Activated B cell treated with CpG ODN at 0.5 μM for 24 hours (primary cell): ENCODE results near the gene SPRED2. TPM values are rescaled to one million over a fixed set of nuclear protein-coding genes. Genes with fewer than 3 reads are reported as not detected.
A peak's percentile ranks its signal among the peaks of the same experiment; 100 is the strongest.

Experiments used
- ATAC-seq: fragments of 200-7000 bp; cut with Tn5 transposase; one replicate; pipeline ENCODE4 v1.10.0; 2021; ENCODE audit warnings: low read depth, mild to moderate bottlenecking, moderate library complexity
- CTCF ChIA-PET: fragments of 350-600 bp; sonication (Branson Sonifier 250); formaldehyde crosslinking; loops from one replicate; lab custom pipeline; 2021; ENCODE audit warnings: antibody characterized with exemption; lab: Charles Lee
- POLR2A ChIA-PET: fragments of 350-600 bp; sonication (Branson Sonifier 250); formaldehyde crosslinking; loops from one replicate; lab custom pipeline; 2021; ENCODE audit warnings: antibody characterized with exemption; lab: Charles Lee
- DNase-seq: peaks from one replicate; pipeline ENCODE4 v3.0.0; 2022
- H3K27ac Mint-ChIP-seq: one replicate; pipeline ENCODE4 v1.8.0; 2020; ENCODE audit warnings: mixed read lengths
- H3K27me3 Mint-ChIP-seq: one replicate; pipeline ENCODE4 v1.8.0; 2021; ENCODE audit warnings: mixed read lengths
- H3K36me3 Mint-ChIP-seq: one replicate; pipeline ENCODE4 v1.8.0; 2021; ENCODE audit warnings: low read depth, mixed read lengths
- H3K4me1 Mint-ChIP-seq: one replicate; pipeline ENCODE4 v1.8.0; 2021; ENCODE audit warnings: mixed read lengths
- H3K4me3 Mint-ChIP-seq: one replicate; pipeline ENCODE4 v1.8.0; 2020; ENCODE audit warnings: mild to moderate bottlenecking, mixed read lengths
- H3K9me3 Mint-ChIP-seq: one replicate; pipeline ENCODE4 v1.8.0; 2020; ENCODE audit warnings: mixed read lengths
- CTCF ChIP-seq: fragments of 200-600 bp; IDR thresholded peaks from one replicate; pipeline ENCODE4 v1.8.0; 2022; ENCODE audit warnings: antibody characterized with exemption, mild to moderate bottlenecking
- intact Hi-C: fragments of 100-400 bp; cut with micrococcal nuclease; formaldehyde crosslinking; loops from one replicate; pipeline ENCODE4 v1.15.1; 2024
- total RNA-seq: library from RNA; stranded (reverse); gene quantifications from 2 replicates; pipeline ENCODE4 v1.2.3, GENCODE V29; 2022

The SPRED2 gene
- total RNA-seq, 1 donor from 2014 or later = 2.5 TPM

GRCh38 chr2:65311049-65311448 lies 121.3 kb downstream of the SPRED2 start:
- ChIA-PET POLR2A (no interaction called here), CTCF (no interaction called here)
- H3K4me1 Mint-ChIP-seq = no peaks in the 10 kb centered on the region
- no peaks in the 10 kb centered on the region for H3K9me3 Mint-ChIP-seq
- H3K27me3 Mint-ChIP-seq = peaks cover 4% of the 10 kb centered on the region
- intact Hi-C loops = no loop called here
- H3K36me3 Mint-ChIP-seq = peaks cover 7% of the 10 kb centered on the region
- H3K4me3 Mint-ChIP-seq = no peak overlapping the region
- no peak for DNase-seq
- no peak for TF ChIP-seq CTCF
- ATAC-seq = no peak
- H3K27ac Mint-ChIP-seq = no peak overlapping the region

GRCh38 chr2:65309699-65310098 lies 122.7 kb downstream of the SPRED2 start:
- TF ChIP-seq CTCF = no peak
- Mint-ChIP-seq H3K9me3 (no peaks in the 10 kb centered on the region), H3K27me3 (peaks cover 7% of the 10 kb centered on the region), H3K36me3 (peaks cover 7% of the 10 kb centered on the region), H3K4me1 (no peaks in the 10 kb centered on the region), H3K4me3 (no peak overlapping the region), H3K27ac (no peak overlapping the region)
- ChIA-PET POLR2A (interaction anchor here (0.6 kb wide), 1 partner anchor 1735 kb away, joined by 4 read pairs; no protein-coding TSS in a partner anchor), CTCF (no interaction called here)
- intact Hi-C loops = no loop called here
- DNase-seq (no peak), ATAC-seq (no peak)

DNA sequence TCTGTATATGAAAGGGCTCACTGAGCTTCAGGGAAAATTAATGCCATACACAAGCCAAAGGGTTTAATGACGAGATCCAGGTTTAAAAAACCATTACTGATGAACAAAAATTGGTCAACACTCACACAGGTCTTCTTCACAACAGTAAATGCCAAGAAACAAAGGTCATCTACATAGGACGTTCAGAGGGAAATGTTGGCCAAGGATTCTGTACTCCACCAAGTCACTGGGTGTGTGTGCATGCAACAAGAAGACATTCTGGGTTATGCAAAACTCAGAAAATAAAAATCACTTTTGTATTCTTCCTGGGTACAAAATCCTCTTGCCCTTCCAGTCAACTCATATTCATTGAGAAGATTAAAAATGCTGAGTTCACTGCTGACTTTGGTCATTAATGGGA lies 126.5 kb downstream of the SPRED2 start:
- ChIA-PET POLR2A (no interaction called here), CTCF (no interaction called here)
- intact Hi-C loops = no loop called here
- Mint-ChIP-seq H3K27me3 (peaks cover 7% of the 10 kb centered on the region), H3K4me1 (peaks cover 16% of the 10 kb centered on the region), H3K9me3 (no peaks in the 10 kb centered on the region), H3K27ac (no peak overlapping the region), H3K4me3 (no peak overlapping the region), H3K36me3 (no peaks in the 10 kb centered on the region)
- TF ChIP-seq CTCF = no peak
- ATAC-seq = no peak
- DNase-seq = no peak

DNA sequence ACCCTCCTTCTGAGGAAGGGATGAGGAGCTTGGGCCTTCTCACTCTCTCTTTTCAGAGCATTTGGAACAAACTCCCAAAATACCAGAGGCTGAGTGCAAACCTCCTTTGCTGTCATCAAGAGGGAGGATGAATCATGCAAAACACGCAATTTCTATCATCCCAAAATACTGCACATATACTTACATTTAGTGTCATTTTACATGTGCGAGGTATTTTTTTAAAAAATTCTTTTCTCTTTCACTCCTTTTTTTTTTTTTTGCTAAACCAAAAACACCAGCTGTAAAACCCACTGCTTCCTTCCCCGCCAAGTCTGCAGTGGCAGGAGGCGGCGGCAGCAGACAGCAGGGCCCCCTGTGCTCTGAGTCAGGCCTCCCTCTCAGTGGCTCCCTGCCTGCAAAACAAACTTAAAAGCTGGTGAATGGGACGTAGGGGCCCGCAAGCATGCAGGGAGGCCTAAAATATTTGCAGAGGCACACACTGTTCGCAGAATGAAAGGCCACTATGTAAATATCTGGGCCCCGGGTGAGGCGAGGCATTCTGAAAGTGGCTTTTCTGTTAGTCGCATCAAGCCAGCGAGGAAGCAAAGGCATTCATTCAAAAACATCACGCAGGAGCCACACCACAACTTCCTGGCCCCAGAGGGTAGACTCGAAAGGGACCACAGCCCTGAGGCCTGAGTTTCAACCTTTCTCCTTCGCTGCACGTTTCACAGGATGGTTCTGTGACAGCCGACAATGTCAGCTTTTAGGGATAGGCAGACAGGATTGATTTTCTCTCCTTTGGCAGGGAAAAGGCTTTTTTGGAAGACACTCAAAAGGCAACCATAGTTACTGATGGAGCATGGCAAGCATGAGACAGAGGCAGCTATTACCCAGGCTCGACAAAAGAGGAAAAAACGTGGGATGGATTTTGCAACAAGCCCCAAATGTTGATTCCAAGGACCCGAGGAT lies 131.4 kb downstream of the SPRED2 start:
- peak; percentile 72 for ATAC-seq
- Mint-ChIP-seq H3K36me3 (no peaks in the 10 kb centered on the region), H3K4me1 (peaks cover 28% of the 10 kb centered on the region)

More for the DNA sequence above, 131.4 kb downstream of the SPRED2 start:
- TF ChIP-seq CTCF = no peak
- Mint-ChIP-seq H3K9me3 (no peaks in the 10 kb centered on the region), H3K4me3 (peak overlapping the region; percentile 66), H3K27ac (peak overlapping the region; percentile 24), H3K27me3 (peaks cover 5% of the 10 kb centered on the region)
- intact Hi-C loops = no loop called here
- peak; percentile 26 for DNase-seq
- ChIA-PET CTCF (no interaction called here), POLR2A (interaction anchor here (0.6 kb wide), 2 partner anchors 26 to 291 kb away, joined by 3 to 4 read pairs; no protein-coding TSS in a partner anchor)
